ENCODE data around the gene CC2D1A.

DNA sequence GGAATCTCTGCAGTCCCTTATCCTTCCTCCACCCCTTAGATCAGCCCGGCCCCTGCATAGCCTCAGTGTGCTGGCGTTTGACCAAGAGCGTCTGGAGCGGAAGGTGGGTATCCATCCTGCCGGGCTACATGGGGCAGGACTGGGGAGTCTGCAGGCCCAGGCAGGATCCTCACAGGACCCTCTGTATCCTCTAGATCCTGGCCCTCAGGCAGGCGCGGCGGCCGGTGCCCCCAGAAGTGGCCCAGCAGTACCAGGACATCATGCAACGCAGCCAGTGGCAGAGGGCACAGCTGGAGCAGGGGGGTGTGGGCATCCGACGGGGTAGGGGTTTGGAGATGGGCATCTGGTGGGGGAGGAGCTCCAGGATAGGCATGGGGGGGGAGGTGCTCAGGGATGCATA lies 23.3 kb downstream of the CC2D1A start:
- TF ChIP-seq EP300 (IDR thresholded peaks at IDR 0.05; ENCODE audit: low read depth) (no peak), CTCF (IDR thresholded peaks at IDR 0.05) (no peak), POLR2A (IDR thresholded peaks at IDR 0.05) (no peak)
